Mesenteric fat pad (tissue), 1 donor: Measurements from ENCODE around the gene HSPA14. TPM values are rescaled to one million over a fixed set of nuclear protein-coding genes. Genes with fewer than 3 reads are reported as not detected.
"Not testable (repeated sequence)": the region's sequence is repeated elsewhere in the genome, so short reads cannot be mapped to it uniquely, and the experiment has no call there.

ENCODE experiments used
- DNase-seq: peaks from one replicate; pipeline ENCODE4 v3.0.0-alpha.2; 2020; ENCODE audit warnings: low spot score
- total RNA-seq: library from RNA; stranded (reverse); fragmentation: NEBNext Ultra II Directional; extraction: Animal tissue kit (Norgen Biotek cat#: 25700); gene quantifications from one replicate; pipeline ENCODE4 v1.2.1, GENCODE V29; 2021
- donor health status: DM: yes; HTN: yes; CAD: no.

HSPA14 gene
- total RNA-seq, 1 donor from 2014 or later: 12.1 TPM

DNA sequence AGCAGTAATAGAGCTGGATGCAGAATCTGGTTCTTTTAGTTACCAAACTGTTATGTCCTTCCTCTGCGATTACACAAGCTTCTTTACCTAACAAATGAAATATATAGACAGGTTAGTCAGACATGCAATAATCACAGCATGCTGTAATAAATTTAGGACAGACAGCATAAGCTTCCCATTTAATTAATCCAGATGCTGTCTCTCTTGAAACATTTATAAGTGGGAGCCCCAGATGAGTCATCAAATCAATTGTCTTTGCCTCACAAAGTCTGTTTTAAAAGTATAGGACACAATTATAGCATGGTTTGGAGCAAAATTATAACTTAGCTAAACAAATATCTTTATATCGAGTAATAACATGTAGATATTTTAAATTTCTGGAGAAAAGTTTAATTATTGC lies 1.9 kb upstream of the HSPA14 start:
- DNase-seq: no peak

DNA sequence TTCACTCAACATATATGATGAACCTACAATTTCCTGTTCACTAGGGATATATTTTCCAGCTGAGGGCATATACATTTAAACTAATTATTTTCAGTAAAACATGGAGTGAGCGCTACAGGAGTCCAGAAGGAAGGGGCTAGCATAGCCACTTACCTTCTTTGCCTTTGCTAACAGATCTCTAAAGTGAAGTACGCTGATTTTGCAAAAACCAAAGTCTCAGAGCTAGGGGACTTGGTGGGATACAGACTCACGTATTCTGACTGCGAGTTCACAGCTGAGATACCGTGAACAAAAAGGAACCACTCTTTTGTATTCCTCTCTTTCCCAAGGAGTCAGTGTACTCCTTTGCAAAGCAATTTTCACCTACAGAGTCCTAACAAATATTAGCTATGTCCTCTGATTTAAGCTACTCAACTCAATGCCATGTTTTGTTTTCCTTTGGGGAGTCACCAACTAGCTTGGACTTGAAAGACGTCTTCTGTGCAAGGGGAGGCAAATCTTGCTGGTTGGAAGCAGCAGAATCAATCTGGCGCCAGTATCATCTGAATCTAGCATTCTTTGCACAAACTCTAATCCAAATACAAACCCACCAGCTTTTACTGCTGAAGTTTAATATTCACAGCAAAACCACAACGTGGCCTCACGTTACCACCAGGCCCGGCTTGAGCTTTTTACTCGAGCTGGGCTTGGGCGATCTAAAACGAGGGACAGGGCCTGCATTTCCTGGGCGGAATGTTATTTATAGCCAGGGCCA lies 926 bp upstream of the HSPA14 start:
- DNase-seq: no peak

DNA sequence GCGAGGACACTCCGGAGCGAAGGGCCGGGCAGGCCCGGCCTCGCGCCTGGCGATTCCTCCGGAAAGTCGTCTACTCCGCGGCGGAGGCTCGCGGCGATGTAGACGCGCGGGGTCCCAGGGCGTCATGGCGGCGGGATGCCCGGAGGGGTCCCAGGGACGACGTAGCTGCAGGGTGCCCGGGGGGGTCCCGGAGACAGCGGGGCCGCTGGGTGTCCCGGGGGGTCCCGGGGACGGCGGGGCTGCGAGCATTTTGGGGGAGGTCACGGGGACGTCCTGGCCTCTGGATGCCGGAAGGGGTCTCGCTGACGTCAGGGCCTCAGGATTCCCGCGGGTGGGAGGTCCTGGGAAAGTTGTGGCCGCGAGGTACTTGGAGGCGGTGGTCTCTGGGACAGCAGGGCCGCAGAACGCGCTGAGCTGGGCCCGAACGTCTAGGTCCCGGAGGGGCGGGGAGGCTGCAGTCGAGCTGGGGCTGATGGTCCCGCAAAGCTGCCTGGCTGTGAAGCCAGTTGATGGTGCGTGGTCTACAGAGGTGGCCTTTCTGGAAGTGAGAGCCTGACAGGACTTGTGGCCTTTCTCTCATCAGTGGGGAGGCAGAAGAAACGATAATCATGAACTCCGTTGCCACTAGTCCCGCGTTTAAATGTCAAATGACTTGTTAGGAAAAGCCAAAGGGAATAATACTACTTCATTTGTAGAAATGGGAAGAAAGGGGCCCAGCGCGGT lies 637 bp downstream of the HSPA14 start:
- DNase-seq: no peak

DNA sequence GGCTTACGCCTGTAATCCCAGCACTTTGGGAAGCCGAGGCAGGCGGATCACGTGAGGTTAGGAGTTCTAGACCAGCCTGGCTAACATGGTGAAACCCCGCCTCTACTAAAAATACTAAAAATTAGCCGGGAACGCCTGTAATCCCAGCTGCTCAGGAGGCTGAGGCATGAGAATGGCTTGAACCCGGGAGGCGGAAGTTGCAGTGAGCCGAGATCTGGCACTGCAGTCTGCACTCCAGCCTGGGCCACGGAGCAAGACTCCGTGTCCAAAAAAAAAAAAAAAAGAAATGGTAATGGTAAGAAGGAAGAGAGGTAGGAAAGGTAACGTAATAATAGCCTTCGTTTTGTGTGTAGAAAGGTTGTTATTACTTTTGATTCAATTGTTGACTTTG lies 1.2 kb downstream of the HSPA14 start:
- no peak for DNase-seq

DNA sequence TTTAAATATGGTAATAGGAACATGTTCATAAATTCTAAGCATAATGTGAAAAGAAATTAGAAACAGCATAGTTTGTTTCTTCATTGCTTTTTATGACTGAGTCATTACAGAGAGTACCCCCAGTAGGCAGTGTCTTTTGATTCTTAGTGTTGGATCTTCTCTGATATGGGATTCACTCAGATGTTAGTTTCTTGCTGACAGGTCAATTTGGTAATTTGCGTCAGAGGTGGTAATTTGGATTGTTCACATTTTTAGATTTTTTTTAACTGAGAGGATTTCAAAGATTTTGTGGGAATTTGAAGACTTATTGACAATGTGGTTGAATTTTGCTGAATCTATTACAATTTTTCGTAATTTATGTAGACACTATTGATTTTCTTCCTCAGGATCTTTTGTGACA lies 2.1 kb downstream of the HSPA14 start:
- DNase-seq: no peak

DNA sequence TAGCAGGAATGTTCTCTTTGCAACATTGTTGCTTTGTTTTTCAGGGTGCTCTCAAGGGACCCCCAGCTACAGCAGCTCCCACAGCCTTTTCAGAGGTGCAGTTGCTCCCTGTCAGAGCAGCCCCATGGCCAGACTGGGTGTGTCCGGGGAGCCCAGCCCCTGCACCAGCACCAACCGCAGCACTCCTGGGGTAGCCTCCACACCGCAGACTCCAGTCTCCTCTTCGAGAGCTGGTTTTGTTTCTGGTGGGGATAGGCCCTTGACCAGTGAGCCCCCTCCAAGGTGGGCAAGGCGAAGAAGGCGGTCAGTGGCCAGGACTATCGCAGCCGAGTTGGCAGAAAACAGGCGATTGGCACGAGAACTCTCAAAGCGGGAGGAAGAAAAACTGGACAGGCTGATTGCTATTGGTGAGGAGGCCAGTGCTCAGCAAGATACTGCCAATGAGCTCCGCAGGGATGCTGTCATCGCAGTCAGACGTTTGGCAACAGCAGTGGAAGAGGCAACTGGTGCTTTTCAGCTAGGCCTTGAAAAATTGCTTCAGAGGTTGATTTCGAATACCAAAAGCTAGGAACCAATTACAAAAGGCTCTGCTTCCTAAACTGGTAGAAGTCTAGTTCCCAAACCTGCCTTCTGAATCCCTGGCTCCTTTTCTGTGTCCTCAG lies 5.4 kb downstream of the HSPA14 start:
- DNase-seq: no peak

DNA sequence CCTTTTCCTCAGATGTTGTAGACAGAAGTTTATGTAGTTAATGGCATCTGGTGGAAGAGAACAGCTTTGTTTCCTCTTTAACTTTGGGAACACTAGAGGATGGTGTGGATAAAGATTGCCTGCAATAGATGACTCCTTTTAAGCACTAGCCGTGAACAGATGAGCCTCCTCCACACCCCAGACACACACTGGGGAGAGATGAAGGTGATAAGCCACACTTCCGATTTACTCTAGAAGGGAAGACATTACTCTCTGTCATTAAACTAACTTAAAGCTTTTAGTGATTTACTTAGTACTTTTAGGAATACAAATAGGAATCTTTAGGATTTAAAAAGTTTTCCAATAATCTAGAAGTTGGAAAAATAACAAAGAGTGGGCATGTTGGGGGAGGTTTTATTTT lies 6.8 kb downstream of the HSPA14 start:
- no peak for DNase-seq

DNA sequence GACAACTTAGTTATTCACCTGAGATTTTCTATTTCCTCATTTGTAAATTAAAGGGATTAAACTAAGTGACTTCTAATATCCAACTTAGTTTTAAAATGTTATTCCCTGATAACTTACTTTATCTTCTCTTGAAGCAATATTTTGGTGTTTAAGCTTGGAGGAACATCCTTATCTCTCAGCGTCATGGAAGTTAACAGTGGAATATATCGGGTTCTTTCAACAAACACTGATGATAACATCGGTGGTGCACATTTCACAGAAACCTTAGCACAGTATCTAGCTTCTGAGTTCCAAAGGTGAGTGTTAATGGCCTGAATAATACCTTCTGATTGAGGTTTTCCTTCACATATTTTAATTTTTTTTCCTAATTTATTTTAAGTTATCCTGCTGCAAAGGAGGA lies 14.1 kb downstream of the HSPA14 start:
- no peak for DNase-seq

DNA sequence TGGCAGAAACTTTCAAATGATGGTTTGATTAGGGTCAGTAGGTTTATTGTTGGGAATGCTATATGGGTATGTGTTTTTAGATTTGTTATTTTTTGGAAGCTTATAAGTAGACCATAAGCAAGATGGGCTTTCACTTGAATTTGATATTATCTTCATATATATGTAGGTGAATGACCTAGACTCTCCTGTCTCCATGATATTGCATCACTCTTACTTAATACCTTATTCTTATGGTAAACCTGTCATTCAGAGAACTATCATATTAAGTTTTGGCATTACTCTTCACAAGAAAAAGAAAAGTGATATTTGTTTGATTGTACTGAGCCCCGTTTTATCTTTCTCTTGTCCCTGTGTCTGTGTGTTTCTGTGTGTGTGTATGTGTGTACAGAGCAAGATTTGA lies 17.3 kb downstream of the HSPA14 start:
- no peak for DNase-seq

DNA sequence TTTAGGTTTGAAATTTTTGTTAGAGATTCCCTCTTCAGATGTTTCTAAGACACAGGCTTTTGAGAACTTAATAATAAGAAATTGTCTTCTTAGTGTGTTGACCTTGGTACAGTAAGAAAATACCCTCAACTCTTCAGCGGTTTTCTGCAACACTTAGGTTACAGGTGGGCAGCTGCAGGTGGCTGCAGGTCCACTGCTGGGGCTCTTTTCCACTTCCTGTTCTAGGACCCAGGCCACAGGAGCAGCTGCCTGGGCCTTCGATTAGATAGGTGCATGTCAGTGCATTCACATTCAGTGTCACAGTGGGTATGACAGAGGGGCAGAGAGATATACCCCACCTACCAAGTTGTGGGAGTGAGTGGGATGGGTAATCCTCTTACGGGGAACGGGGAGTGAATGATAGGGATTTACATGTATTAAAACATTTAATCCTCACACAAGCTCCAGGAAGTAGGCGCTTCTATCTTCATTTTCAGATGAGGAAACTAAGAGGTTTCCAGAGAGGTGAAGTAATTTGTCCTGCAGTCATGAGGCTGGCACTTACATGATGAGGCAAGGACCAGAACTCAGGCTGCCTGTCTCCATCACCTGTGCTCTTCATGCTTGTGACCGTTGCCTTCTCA lies 20.3 kb downstream of the HSPA14 start:
- no peak for DNase-seq

DNA sequence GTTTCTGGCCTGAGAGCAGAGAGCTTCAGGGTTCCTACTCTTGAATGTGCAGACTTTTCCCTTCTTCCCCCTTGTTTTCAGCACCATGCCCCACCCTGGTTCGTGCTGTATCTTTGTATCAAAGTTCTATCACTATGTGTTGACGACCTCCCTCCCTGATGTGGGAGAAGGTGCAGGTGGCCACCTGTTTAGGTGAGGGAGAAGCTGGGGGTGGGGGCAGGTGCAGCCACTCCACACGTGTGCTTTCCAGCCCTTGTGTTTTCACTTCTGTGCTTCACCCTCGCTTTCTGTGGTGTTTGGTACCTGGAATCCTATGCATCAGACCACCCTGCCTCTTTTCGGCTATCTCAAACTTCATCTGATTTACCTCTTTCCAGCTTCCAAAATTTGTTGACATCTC lies 20.9 kb downstream of the HSPA14 start:
- no peak for DNase-seq

DNA sequence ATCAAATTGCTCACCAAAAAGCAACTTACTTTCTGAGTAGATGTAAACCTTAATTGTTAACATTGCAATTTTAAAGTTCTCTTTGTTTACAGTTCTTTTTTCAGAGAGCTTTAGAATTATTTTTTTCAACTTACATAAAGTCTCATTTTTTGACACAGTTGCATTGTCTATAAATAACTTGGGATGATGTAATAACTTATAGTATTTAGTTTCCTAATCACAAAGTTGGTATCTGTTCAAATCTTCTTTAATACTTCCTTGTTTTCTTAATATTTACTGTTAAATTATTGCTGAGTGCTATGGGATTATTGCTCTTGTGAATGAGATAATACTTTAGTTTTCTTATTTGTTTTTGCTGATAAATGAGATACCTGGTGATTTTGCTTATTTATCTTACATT lies 21.7 kb downstream of the HSPA14 start:
- no peak for DNase-seq

DNA sequence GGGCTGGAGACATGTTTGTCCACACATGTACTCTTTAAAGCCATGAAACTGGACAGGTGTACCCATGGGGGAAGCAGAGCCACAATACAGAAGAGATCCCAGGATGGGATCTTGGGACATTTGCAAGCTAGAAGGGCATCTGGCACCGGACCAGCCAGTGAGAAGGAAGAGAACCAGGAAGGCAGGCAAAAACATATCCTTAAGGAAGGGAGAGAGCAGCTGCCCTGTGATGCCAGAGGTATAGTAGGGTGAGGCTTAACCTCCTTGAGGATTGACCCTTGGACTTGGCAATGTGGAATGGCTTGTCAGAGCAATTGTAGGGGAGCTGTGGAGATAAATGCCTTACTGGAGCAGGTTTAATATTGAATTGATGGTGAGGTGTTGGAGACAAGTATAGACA lies 22.7 kb downstream of the HSPA14 start:
- no peak for DNase-seq

DNA sequence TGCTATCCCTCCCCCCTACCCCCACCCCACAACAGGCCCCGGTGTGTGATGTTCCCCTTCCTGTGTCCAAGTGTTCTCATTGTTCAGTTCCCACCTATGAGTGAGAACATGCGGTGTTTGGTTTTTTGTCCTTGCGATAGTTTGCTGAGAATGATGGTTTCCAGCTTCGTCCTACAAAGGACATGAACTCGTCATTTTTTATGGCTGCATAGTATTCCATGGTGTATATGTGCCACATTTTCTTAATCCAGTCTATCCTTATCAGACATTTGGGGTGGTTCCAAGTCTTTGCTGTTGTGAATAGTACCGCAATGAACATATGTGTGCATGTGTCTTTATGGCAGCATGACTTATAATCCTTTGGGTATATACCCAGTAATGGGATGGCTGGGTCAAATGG lies 26.4 kb downstream of the HSPA14 start:
- DNase-seq: not testable (repeated sequence)

DNA sequence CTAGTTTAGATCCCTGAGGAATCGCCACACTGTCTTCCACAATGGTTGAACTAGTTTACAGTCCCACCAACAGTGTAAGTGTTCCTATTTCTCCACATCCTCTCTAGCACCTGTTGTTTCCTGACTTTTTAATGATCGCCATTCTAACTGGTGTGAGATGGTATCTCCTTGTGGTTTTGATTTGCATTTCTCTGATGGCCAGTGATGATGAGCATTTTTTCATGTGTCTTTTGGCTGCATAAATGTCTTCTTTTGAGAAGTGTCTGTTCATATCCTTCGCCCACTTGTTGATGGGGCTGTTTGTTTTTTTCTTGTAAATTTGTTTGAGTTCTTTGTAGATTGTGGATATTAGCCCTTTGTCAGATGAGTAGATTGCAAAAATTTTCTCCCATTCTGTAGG lies 26.8 kb downstream of the HSPA14 start:
- not testable (repeated sequence) for DNase-seq

DNA sequence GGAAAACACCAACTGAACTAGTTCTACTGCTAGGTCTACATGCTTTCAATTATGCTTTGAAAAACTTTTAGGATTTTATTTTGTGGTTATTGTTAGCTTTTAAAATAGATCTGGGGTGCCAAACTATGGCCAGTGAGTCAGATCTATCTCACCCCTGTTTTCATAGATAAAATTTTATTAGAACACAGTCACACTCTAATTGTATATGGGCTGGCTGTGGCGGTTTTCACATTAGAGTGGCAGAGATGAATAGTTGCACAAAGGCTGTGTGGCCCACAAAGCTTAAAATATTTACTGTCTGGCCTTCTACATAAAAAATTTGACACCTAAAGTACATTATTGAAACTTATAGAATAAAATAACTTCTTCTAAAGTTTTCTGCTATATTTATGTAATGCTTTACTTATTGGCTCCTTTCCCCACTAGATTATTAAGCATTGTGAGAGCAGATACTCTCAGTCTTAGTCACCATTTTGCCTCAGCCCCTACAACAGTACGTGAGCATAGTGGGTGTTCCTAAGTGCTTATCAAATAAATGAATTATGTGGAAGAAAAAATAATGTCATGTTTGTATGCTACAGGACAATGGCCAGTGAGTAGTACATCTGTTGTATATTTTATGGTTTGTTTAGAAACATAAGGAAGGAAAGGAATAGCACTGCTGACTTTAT lies 35.1 kb downstream of the HSPA14 start:
- no peak for DNase-seq

DNA sequence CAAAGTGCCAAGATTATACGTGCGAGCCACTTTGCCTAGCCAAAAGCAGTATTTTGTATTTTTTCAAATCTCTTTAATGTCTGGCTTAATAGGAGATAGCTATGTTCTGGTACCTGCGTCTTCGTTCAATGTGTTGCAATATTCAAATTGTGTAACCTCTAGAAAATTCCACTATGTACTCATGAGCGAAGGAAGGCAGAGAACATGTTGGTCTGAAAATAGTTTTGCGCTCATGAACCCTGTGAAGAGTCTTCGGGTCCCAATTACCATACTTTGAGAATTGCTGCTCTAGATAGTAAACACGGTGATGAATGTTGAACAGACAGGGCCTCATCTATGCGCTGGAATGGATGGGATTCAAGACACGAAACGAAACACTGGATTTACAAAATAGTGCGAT lies 37.8 kb downstream of the HSPA14 start:
- no peak for DNase-seq

DNA sequence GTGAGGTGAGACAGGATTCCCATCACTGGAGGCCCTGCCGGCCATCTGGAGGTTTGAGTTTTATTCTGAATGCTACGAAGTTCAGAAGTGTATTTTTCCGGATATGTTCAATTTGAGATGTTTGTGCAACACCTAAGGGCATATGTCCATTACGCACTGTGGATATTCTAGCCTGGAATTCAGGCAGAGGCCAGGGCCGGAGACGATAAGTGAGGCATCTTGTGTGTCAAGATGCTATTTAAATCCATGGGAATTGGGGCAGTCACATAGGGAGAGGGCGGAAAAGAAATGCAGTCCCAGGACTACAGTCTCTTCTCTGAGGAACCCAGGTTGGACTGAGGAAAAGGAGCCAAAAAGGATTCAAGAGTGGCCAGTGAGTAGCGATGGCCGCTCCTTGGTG lies 38.7 kb downstream of the HSPA14 start:
- no peak for DNase-seq

DNA sequence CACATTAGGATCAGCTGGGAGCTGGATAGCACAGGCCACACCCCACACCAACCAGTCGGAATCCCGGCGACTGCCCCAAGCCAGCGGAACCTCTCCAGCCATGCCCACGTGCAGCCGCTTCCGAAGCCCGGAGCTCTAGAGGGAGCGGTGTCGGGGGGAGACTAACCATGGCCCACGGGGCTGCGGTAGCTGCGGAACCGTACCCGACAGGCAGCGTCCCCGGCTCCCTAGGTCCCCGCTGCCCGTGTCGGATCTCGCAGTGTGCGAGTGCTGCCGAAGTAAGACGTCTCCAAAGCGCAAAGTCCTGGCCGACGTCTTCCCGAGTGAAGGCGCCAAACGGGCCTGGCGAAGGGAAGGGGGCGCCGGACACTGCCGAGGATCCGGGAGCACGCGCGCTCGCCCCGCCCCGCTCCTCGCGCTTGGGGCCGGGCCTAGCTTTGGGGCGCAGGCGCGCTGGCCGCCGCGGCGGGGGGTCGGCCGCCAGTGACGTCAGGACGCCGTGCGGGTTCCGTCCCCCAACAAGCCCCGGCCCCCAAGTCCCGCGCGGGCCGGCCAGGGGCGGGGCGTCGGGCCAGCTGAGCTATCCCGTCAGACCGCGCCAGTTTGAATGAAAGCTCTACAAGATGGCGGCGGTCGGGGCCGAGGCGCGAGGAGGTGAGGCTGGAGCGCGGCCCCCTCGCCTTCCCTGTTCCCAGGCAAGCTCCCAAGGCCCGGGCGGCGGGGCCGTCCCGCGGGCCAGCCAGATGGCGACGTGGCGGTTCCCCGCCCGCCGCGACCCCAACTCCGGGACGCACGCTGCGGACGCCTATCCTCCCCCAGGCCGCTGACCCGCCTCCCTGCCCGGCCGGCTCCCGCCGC lies 40.4 kb downstream of the HSPA14 start, which contains the start of gene SUV39H2:
SUV39H2 (plus strand) TSS at position 601 of the 858 bp plus-strand sequence; CDS start at position 624, 23 bp downstream.
- peak; percentile 99 for DNase-seq
